Epidermal melanocyte (primary cell): Measurements from ENCODE around the gene TMEM72.
A peak's percentile ranks its signal among the peaks of the same experiment; 100 is the strongest.

Experiments used
- DNase-seq: peaks from one replicate; pipeline ENCODE4 v3.0.0; 2011; ENCODE audit warnings: low spot score; ENCODE audit not compliant: insufficient read length

The TMEM72 gene

DNA sequence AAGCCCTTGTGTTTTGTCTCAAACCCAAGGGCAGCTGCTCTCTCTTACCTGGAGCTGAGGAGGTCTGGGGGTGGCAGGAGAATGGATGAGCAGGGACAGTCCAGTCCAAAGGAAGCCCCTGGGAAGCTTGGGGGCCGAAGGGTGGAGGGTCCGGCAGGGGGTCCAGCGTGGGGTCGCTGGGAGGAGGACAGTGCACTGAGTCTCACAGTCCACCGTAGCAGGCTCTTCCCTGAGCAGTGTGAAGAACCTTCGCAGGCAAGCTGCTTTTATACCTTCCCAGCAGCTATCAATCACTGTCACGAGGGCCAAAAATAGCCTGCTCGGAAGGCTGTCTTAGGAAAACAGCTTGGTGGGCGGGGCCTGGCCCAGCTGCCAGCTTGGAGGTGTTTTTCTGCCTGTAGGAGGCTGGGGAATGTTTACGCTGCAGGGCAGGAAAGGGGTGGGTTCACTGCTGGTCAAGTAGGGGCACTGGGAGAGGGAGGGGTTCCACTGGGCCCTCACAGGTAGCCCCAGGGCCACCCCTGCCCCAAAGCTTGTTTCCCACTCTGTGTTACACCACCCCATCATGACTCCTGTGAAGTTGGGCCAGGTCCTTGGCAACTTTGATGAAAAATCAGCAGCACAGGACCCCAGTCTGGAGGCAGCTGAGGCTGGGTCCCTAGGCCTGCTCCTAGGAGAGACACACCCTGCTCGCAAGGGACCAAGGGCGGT is 67.6 kb downstream of the TMEM72 start, which contains the start of gene DEPP1:
Gene DEPP1 (minus strand): TSS at position 240 of the 711 bp plus-strand sequence. CDS start 779 bp downstream, outside the sequence.
- DNase-seq, result peak; percentile 61

DNA sequence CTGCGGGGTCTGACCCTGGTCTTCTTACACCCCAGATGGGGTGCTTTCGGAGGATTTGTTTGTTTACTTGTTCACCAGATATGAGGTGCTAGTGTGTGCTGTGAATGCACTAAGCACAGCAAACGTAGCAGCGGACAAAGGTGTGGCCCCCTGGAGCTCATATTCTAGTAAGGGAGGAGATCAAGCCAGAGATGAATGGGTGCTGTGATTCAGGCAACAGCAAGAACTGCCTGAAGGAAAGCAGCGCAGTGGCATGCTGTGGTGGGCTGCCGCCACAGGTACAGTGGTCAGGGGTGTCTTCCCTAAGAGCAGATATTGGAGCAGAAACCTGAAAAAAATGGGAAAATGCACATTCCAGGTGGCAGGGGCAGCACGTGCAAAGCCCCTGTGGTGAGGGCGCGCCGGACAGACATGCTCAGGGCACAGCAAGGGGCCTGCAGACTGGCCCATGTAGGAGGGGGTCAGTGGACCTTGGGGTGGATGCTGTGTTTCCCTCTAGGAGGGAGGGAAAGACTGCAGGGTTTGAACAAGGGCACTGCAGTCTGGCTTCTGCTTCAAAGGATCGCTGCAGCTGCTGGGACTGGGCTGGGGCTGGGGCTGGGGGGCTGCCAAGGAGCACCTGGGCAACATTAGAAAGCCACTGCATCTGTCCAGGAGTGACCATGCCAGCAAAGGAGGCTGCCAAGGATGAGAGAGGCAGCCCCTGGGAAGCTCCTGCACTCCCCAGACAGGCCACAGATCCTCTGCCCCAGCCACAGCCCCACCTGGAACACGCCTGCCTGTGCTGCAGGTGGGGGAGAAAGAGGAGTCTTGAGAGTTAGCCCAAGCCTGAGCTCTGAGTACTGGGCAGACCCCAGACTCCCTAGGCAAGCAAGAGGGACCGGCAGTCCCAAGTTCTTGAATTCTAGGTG is 68.4 kb downstream of the TMEM72 start:
- no peak for DNase-seq

GRCh38 chr10:44980309-44981171 is 69.4 kb downstream of the TMEM72 start:
- no peak for DNase-seq

DNA sequence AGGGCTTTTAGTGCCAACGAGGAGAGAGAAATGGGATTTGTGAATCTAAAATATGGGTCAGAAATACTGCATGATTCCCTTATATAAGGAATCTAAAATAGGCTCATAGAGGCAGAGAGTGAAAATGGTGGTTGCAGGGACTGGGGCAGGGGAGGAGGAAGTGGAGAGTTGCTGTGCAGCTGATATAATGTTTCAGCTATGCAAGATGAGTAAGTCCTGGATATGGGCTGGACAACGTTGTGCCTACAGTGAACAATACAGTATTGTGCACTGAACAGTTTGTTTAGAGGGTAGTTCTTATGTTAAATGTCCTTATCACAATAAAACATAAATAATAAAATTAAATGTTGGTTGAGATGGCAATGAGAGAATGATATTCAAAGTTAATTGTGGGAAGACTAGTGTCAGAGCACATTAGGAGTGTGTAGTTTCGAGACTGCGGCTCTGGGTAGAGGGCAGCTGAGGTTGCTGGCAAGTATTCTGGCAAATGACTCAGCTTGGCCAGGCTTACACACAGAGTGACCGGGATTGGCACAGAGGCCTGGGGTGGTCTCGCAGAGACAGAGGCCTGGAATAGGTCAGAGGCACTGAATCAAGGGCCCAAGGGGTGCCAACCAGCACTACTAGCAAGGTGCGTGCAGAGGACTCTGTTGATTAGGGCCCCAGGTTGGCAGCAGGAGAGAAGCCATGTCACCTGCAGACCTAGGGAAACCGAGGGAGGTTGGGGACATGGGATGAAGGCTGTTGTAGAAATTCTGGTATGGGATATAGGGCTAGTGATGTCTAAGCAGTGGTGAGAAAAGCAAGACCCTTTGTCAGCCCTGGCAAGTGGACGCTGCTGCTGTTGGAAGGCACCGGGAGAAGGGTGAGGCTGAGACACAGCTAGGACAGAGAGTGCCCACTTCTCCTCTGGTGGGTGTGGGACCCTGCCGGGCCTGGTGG is 70.3 kb downstream of the TMEM72 start:
- DNase-seq, result peak; percentile 64

- DNase-seq, result no peak
Observed at GRCh38 chr10:44982114-44982460, 71.0 kb downstream of the TMEM72 start.

DNA sequence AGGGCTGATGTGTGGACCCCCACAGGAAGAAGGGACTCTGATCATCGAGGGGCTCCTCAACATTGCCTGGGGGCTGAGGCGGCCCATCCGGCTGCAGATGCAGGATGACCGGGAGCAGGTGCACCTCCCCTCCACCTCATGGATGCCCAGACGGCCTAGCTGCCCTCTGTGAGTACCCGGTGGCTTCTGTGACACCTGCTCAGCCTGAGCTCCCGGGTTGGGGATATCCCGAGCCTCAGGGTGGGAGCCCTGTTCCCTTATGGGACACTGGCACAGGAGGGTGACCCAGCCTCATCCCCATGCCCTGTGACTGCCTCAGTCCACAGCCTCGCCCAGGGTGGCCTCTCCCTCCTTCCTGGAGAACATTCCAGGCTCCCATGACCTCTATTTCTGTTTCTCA is 71.4 kb downstream of the TMEM72 start:
- no peak for DNase-seq

- DNase-seq, result no peak
Observed at GRCh38 chr10:44983066-44983894, 72.1 kb downstream of the TMEM72 start.

DNA sequence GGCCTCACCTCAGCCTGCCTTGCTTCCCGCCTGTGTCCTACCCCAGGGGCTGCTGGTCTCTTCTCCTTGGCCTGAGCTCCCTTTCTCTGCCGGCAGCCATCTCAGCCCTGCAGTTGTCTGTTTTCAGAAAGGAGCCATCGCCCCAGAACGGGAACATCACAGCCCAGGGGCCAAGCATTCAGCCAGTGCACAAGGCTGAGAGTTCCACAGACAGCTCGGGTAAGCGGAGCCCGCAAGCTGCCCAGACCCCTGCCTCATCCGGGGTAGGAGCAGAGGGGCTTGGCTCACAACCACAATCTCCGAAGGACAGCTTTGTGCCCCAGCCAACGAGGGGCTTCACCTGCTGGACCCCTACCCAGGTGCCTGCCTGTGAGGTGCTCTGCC is 72.8 kb downstream of the TMEM72 start:
- no peak for DNase-seq

GRCh38 chr10:44984671-44985101 is 73.5 kb downstream of the TMEM72 start:
- DNase-seq, result no peak

DNA sequence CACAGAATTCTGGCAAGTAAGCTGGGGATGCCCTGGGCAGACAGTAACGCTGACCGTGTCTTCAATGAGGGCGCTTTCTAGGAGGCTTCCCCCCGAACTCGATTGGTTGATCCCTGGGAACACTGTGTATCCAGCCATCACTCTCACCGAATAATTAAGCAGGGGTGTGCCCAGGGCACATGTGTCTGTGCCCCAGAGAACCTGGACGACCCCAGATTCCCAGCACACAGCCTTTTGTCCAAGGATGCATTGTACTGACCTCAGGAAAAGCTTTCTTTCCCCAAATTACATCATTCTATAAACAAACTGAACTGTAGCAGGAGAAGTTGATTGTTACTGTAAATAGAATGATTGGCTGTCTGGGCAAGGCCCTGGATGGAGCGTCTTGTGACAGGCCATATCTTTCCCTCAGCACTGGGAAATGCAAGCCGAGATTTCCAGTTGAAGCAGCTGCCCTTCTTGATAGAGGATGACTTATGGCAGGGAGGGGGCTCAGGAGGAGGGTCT is 74.1 kb downstream of the TMEM72 start:
- no peak for DNase-seq

GRCh38 chr10:44986179-44986578 is 75.0 kb downstream of the TMEM72 start:
- DNase-seq, result no peak
